ENCODE results near the gene QSOX2.

DNA sequence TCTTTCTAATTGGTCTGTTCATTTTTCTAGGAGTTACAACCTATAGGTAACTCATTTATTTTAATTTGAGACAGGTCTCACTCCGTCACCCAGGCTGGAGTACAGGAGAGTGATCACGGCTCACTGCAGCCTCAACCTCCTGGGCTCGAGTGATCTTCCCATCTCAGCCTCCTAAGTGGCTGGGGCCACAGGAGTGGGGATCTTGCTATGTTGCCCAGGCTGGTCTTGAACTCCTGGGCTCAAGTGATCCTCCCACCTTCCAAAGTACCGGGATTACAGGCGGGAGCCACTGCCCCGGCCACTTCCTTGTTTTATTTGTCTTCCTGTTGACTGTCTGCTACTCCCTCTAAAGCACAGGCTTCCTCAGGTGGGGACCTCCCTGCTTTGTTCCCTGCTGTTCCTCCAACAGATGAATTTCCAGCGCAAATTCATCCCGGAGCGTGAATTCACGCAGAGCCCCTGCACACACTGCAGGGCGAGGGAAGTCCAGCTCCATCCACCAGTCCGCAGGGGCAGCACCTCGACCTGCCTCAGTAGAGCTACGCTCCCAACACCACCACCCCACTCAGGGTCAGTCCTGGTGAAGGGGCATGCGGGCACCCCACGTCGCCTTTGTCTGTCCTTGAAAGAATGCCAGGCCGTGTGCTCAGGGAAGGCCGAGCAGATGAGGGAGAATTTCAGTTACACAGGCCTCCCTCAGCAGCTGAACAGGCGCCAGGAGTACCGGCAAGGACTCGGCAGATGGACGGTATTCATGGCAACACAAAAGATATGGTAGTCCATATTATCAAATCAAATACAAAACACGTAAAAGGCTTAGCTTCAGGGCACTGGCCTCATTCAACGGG, 6.3 kb downstream of the QSOX2 start:
- TF ChIP-seq GATA3 (IDR thresholded peaks at IDR 0.05; ENCODE audit: low read depth, low read length) (no peak), GATA2 (IDR thresholded peaks at IDR 0.05; ENCODE audit: low read depth, low read length) (no peak)
